Brain microvascular endothelial cell (primary cell): ENCODE data around the gene RNF212.

ENCODE experiments used
- DNase-seq: peaks from one replicate; pipeline ENCODE4 v3.0.0-alpha.2; 2020
- H3K27ac ChIP-seq: fragments of 250-450 bp; sonication (Bioruptor Pico); 2 replicates; pipeline ENCODE4 v1.5.1; 2020; ENCODE audit warnings: mild to moderate bottlenecking, moderate library complexity
- H3K27me3 ChIP-seq: fragments of 250-450 bp; sonication (Bioruptor Pico); replicated peaks from 2 replicates; pipeline ENCODE4 v1.5.1; 2020; ENCODE audit warnings: mild to moderate bottlenecking
- H3K36me3 ChIP-seq: fragments of 250-450 bp; sonication (Bioruptor Pico); replicated peaks from 2 replicates; pipeline ENCODE4 v1.5.1; 2020; ENCODE audit warnings: mild to moderate bottlenecking
- H3K4me3 ChIP-seq: 2 replicates; pipeline ENCODE4 v1.5.1; 2011; ENCODE audit warnings: low read depth, mild to moderate bottlenecking, control low read depth, low read length, moderate library complexity
- in situ Hi-C: cut with HindIII; loops from 2 replicates; pipeline ENCODE4 v1.10.0; 2017; ENCODE audit warnings: low sequenced_read_pairs, low pct_ligation_motif_present
- TF ChIP-seq, protein P1 (sequence below): IDR thresholded peaks from 2 replicates; pipeline ENCODE4 v1.5.1; 2011; ENCODE audit warnings: low read depth, mild to moderate bottlenecking, moderate library complexity, low read length, control low read depth, inconsistent platforms; ENCODE audit errors: missing control alignments

Gene RNF212

DNA sequence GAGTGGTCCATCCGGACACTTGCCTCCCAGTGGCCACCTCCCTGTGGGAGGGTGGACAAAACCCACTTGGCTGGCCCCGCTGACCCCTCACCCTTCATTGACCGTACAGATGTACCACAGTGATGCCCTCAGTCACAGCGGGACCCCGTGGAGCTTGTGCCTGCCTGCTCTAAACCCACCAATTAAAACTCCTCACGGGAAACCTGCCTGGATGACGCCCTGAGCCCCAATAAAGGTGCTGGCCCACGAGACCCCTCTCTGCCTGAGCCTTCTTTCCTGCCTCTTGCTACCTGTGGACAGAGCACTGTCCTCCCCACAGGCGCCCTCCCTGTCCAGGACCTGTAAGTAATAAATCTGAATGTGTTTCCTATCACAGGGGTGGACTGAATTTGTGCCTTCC is 32.9 kb downstream of the RNF212 start:
- no peak overlapping the region for H3K27ac ChIP-seq
- TF ChIP-seq, protein P1, sequence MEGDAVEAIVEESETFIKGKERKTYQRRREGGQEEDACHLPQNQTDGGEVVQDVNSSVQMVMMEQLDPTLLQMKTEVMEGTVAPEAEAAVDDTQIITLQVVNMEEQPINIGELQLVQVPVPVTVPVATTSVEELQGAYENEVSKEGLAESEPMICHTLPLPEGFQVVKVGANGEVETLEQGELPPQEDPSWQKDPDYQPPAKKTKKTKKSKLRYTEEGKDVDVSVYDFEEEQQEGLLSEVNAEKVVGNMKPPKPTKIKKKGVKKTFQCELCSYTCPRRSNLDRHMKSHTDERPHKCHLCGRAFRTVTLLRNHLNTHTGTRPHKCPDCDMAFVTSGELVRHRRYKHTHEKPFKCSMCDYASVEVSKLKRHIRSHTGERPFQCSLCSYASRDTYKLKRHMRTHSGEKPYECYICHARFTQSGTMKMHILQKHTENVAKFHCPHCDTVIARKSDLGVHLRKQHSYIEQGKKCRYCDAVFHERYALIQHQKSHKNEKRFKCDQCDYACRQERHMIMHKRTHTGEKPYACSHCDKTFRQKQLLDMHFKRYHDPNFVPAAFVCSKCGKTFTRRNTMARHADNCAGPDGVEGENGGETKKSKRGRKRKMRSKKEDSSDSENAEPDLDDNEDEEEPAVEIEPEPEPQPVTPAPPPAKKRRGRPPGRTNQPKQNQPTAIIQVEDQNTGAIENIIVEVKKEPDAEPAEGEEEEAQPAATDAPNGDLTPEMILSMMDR, result no peak
- no peaks in the 10 kb centered on the region for H3K27me3 ChIP-seq
- H3K4me3 ChIP-seq, result no peak overlapping the region
- in situ Hi-C loops, result no loop called here
- H3K36me3 ChIP-seq, result no peaks in the 10 kb centered on the region
- no peak for DNase-seq

DNA sequence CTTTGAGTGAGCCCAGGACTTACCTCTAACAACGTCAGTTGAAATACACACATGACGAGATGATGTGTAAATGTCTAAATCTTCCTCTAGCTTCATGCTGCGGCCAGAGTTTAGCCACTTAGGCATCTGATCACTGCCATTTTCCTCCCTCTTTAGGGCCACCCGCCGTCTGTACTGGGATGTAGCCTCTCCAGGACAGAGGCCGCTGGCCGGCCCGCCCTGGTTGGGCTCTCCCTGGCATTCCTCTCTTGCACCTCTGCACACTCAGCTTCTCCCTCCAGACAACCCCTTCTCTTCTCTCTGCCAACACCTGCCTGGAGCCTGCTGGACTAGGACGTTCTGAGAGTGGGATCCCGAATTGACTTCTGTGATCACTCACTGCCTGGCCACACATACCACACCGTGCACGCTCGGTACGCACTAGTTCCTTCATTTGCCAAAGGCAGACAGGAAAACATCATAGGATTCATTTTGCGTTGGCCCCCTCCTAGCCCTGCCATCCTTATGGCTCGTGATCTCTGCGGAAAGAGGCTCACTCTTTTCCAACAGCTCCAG is 33.6 kb downstream of the RNF212 start:
- Histone ChIP-seq H3K36me3 (no peaks in the 10 kb centered on the region), H3K27me3 (no peaks in the 10 kb centered on the region), H3K4me3 (no peak overlapping the region), H3K27ac (no peak overlapping the region)
- TF ChIP-seq, protein P1, result no peak
- DNase-seq, result no peak
- in situ Hi-C loops, result no loop called here

DNA sequence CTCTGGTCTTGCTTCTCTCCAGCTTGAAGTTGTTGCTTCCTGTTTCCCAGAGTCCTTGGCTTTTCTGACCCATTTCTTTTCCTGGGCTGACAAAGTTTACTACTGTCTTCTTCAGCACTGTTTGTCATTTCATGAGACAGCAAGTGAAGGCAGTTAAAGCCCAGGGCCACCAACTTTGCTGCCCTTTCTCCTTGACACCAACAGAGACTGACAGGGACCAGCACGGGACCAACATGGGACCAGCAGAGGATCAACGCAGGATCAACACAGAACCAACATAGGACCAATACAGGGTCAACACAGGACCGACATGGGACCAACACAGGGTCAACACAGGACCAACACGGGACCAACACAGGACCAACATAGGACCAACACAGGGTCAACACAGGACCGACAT is 34.9 kb downstream of the RNF212 start:
- DNase-seq, result no peak
- H3K27me3 ChIP-seq, result peaks cover 2% of the 10 kb centered on the region
- H3K36me3 ChIP-seq, result no peaks in the 10 kb centered on the region
- no peak overlapping the region for H3K4me3 ChIP-seq
- in situ Hi-C loops, result no loop called here
- no peak overlapping the region for H3K27ac ChIP-seq
- TF ChIP-seq, protein P1, result no peak

- H3K36me3 ChIP-seq, result no peaks in the 10 kb centered on the region
- H3K4me3 ChIP-seq, result no peak overlapping the region
- in situ Hi-C loops, result no loop called here
- H3K27ac ChIP-seq, result no peak overlapping the region
- H3K27me3 ChIP-seq, result peaks cover 2% of the 10 kb centered on the region
- DNase-seq, result no peak
- TF ChIP-seq, protein P1, result no peak
Observed at GRCh38 chr4:1077711-1078477, 35.5 kb downstream of the RNF212 start.

DNA sequence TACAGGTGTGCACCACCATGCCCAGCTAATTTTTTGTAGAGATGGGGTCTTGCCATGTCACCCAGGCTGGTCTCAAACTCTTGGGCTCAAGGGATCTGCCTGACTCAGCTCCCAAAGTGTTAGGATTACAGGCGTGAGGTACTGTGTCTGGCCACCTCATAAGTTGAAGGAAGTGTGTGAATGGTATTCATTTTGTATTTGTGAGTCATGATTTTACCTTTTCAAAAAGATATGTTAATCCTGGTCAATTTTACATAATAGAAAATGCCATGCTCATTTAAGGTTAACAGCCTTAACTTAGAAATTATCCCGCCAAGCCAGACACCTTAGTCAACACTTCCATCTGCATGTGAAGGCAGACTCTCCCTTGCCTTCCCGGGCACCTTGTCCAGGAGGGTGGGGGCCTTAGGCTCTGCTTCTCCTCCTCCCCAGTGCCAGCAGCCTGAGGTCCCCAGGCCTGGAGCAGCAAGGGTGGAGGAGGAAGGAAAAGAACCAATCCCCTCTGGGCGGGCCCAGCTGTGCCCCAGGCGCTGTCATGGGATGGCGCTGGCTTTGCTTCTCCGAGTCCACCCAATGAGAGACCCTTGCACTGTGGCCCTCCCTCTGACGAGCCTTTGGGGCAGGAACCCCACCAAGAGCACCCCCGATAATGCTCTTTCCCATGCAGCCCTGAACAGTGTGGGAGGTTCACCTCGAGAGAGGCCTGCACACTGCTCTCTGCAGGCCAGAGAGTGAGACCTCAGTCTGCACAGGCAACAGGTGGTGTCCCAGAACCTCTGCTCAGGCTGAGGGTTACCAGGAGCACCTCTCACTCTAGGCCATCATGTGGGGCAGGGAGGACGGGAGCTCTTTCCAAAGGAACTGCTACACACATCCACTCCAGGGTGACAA is 37.3 kb downstream of the RNF212 start:
- DNase-seq, result no peak
- Histone ChIP-seq H3K27me3 (peaks cover 2% of the 10 kb centered on the region), H3K27ac (no peak overlapping the region), H3K4me3 (no peak overlapping the region), H3K36me3 (no peaks in the 10 kb centered on the region)
- in situ Hi-C loops, result no loop called here
- TF ChIP-seq, protein P1, result no peak
